NB4 (cell line): ENCODE results near the gene CYB5B.

Experiments
- DNase-seq: peaks from one replicate; pipeline ENCODE4 v3.0.0; 2010; ENCODE audit warnings: low read depth
- H3K4me3 ChIP-seq: one replicate; pipeline ENCODE4 v1.5.1; 2011; ENCODE audit warnings: mild to moderate bottlenecking, low read depth, low read length, moderate library complexity
- MYC ChIP-seq: IDR thresholded peaks from 2 replicates; pipeline ENCODE4 v1.6.1; 2011; ENCODE audit warnings: low read depth, low read length
- POLR2A ChIP-seq: IDR thresholded peaks from 2 replicates; pipeline ENCODE4 v1.6.1; 2011; ENCODE audit warnings: mild to moderate bottlenecking; ENCODE audit not compliant: insufficient read length; ENCODE audit errors: extremely low read depth
- TF ChIP-seq, protein P1 (sequence below): IDR thresholded peaks from 2 replicates; pipeline ENCODE4 v1.6.1; 2011; ENCODE audit warnings: low read depth, low read length
- TF ChIP-seq, protein P2 (sequence below): IDR thresholded peaks from one replicate; pipeline ENCODE4 v1.5.1; 2012; ENCODE audit warnings: low read depth, low read length

The CYB5B gene

GRCh38 chr16:69384974-69385373 lies 39.4 kb upstream of the CYB5B start:
- no peak for DNase-seq
- TF ChIP-seq, protein P1, sequence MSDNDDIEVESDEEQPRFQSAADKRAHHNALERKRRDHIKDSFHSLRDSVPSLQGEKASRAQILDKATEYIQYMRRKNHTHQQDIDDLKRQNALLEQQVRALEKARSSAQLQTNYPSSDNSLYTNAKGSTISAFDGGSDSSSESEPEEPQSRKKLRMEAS: no peak
- TF ChIP-seq MYC (no peak), POLR2A (no peak)
- TF ChIP-seq, protein P2, sequence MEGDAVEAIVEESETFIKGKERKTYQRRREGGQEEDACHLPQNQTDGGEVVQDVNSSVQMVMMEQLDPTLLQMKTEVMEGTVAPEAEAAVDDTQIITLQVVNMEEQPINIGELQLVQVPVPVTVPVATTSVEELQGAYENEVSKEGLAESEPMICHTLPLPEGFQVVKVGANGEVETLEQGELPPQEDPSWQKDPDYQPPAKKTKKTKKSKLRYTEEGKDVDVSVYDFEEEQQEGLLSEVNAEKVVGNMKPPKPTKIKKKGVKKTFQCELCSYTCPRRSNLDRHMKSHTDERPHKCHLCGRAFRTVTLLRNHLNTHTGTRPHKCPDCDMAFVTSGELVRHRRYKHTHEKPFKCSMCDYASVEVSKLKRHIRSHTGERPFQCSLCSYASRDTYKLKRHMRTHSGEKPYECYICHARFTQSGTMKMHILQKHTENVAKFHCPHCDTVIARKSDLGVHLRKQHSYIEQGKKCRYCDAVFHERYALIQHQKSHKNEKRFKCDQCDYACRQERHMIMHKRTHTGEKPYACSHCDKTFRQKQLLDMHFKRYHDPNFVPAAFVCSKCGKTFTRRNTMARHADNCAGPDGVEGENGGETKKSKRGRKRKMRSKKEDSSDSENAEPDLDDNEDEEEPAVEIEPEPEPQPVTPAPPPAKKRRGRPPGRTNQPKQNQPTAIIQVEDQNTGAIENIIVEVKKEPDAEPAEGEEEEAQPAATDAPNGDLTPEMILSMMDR: no peak
- peak overlapping the region; percentile 100 for H3K4me3 ChIP-seq

- no peak for TF ChIP-seq MYC
- TF ChIP-seq, protein P2: no peak
- TF ChIP-seq, protein P1: no peak
- TF ChIP-seq POLR2A: no peak
- H3K4me3 ChIP-seq: peak overlapping the region; percentile 65
- no peak for DNase-seq
These were observed 37.8 kb upstream of the CYB5B start for GRCh38 chr16:69386596-69386995.

- DNase-seq: no peak
- no peak overlapping the region for H3K4me3 ChIP-seq
- TF ChIP-seq MYC (no peak), POLR2A (no peak)
- TF ChIP-seq, protein P1: no peak
- TF ChIP-seq, protein P2: no peak
These were observed 30.2 kb upstream of the CYB5B start for GRCh38 chr16:69393898-69394849.

- DNase-seq: no peak
These were observed 28.6 kb upstream of the CYB5B start for GRCh38 chr16:69395859-69396186.

DNA sequence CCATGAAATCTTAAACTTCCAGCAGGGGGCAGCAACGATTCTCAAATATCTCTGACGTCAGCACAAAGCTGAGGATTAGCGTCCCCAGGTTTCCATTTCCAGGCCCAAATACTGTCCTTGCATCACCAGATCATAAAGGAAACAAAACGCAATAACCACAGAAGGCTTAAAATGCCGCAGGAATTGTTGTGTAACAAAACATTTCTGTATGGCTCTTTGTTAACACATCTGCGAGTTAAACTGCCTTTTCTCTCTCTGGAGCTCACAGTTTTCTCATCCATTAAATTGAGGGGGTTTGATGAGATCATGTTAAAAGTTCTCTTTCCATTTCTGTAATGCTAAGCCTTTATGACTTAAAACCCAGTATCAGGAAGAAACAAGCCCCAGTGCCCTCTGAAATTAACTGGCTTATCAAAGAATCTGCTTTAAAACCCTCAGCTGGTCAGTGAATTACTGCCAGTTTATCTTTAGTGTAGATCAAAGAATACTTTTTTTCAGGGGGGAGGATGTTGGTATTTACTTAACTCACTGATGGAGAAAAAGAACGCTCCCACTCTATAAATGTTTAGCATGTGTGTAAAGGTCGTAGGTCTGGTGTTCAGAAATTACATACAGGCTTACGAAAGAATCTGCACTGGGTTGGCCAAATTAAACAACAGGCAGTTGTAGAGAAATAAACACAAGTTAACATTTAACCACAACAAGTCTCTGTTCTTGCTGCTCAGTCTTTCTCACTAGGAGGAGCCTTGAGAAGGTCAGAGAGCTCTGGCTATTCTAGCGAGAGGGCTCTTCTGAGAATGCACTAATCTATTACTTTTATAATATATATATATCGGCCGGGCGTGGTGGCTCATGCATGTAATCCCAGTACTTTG lies 28.0 kb upstream of the CYB5B start:
- TF ChIP-seq POLR2A: no peak
- TF ChIP-seq MYC: peak; percentile 72
- TF ChIP-seq, protein P1: peak; percentile 62
- TF ChIP-seq, protein P2: peak; percentile 41
- H3K4me3 ChIP-seq: peak overlapping the region; percentile 39
- peak; percentile 98 for DNase-seq

More at GRCh38 chr16:69395859-69396186, 28.6 kb upstream of the CYB5B start:
- TF ChIP-seq, protein P1: no peak
- TF ChIP-seq, protein P2: no peak
- TF ChIP-seq MYC: no peak
- TF ChIP-seq POLR2A: no peak
- no peak overlapping the region for H3K4me3 ChIP-seq
